Ovary (tissue), 1 donor: Measurements from ENCODE around the gene GNAI1.

Source experiments
- EP300 ChIP-seq: sonication (generic); formaldehyde crosslinking; IDR thresholded peaks from one replicate; pipeline ENCODE4 v1.6.1; 2017; ENCODE audit warnings: antibody characterized with exemption
- POLR2A ChIP-seq: fragments of 450-650 bp; IDR thresholded peaks from one replicate; pipeline ENCODE4 v1.6.1; 2017; ENCODE audit warnings: antibody characterized with exemption, mild to moderate bottlenecking, moderate library complexity

DNA sequence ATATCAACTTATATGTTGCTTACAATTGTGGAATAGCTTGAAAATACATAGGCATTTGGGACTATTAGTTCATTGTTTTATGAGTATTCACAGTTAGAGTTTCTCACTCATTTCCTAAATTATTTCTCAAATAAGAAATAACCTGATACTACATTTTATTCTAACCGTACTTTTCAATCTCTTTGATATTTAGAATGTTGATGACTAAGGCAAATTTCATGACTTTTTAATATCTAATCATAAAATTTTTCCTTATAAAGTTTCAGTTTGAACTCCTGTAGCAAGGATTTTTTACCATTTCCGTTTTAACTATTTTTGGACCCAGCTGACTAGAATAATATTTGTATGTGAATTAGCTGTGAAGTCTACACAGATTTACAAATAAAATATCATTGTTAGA is 41.3 kb upstream of the GNAI1 start:
- TF ChIP-seq EP300 (no peak), POLR2A (no peak)
